Head of caudate nucleus (tissue), 42 donors: ENCODE results near the gene GABRB3.

Experiments
- DNase-seq, 42 donors: peaks; one replicate each; pipeline versions ENCODE4 v3.0.0 to v3.0.0-alpha.2; 2020 to 2021; ENCODE audit warnings: mixed read lengths in 7 of 42
- intact Hi-C: fragments of 100-400 bp; cut with DNase I; formaldehyde crosslinking; loops from one replicate; pipeline ENCODE4 v1.15.0; 2022

GABRB3 gene

GRCh38 chr15:26689462-26689861 is 83.4 kb downstream of the GABRB3 start:
- intact Hi-C loops, result no loop called here
- DNase-seq, result no peak

GRCh38 chr15:26686547-26687187 is 86.2 kb downstream of the GABRB3 start:
- intact Hi-C loops, result no loop called here
- peak in 2 of 42 donors; percentile 6 to 40 for DNase-seq

- intact Hi-C loops, result no loop called here
- no peak for DNase-seq
These were observed 90.2 kb downstream of the GABRB3 start for GRCh38 chr15:26682598-26683164.

- DNase-seq, result no peak
- intact Hi-C loops, result no loop called here
These were observed 92.9 kb downstream of the GABRB3 start for GRCh38 chr15:26679927-26680326.

GRCh38 chr15:26676115-26676514 is 96.8 kb downstream of the GABRB3 start:
- intact Hi-C loops, result no loop called here
- no peak for DNase-seq

GRCh38 chr15:26674467-26674866 is 98.4 kb downstream of the GABRB3 start:
- no peak for DNase-seq
- intact Hi-C loops, result no loop called here

GRCh38 chr15:26673445-26673844 is 99.4 kb downstream of the GABRB3 start:
- intact Hi-C loops, result no loop called here

GRCh38 chr15:26670116-26670515 is 102.8 kb downstream of the GABRB3 start:
- intact Hi-C loops, result no loop called here
- DNase-seq, result no peak

More at GRCh38 chr15:26673445-26673844, 99.4 kb downstream of the GABRB3 start:
- no peak for DNase-seq

- intact Hi-C loops, result no loop called here
- DNase-seq, result peak in 15 of 42 donors; percentile 9 to 72 (median 39)
These were observed 105.5 kb downstream of the GABRB3 start for GRCh38 chr15:26667222-26667988.

GRCh38 chr15:26665957-26666791 is 106.7 kb downstream of the GABRB3 start:
- no peak for DNase-seq
- intact Hi-C loops, result no loop called here

GRCh38 chr15:26662283-26662682 is 110.6 kb downstream of the GABRB3 start:
- no peak for DNase-seq
- intact Hi-C loops, result no loop called here

- no peak for DNase-seq
- intact Hi-C loops, result no loop called here
These were observed 111.1 kb downstream of the GABRB3 start for GRCh38 chr15:26661748-26662147.

GRCh38 chr15:26661107-26661506 is 111.8 kb downstream of the GABRB3 start:
- intact Hi-C loops, result no loop called here

GRCh38 chr15:26660241-26660640 is 112.6 kb downstream of the GABRB3 start:
- no peak for DNase-seq

More at GRCh38 chr15:26661107-26661506, 111.8 kb downstream of the GABRB3 start:
- DNase-seq, result no peak

GRCh38 chr15:26658290-26658689 is 114.6 kb downstream of the GABRB3 start:
- DNase-seq, result no peak
- intact Hi-C loops, result no loop called here

More at GRCh38 chr15:26660241-26660640, 112.6 kb downstream of the GABRB3 start:
- intact Hi-C loops, result no loop called here

GRCh38 chr15:26656080-26656479 is 116.8 kb downstream of the GABRB3 start:
- intact Hi-C loops, result no loop called here
- no peak for DNase-seq

- no peak for DNase-seq
- intact Hi-C loops, result no loop called here
These were observed 121.0 kb downstream of the GABRB3 start for GRCh38 chr15:26651909-26652308.

- intact Hi-C loops, result no loop called here
- DNase-seq, result peak in 39 of 42 donors; percentile 12 to 85 (median 55)
These were observed 124.2 kb downstream of the GABRB3 start for GRCh38 chr15:26648676-26649075.

GRCh38 chr15:26644948-26645347 is 127.9 kb downstream of the GABRB3 start:
- DNase-seq, result no peak

More at GRCh38 chr15:26644948-26645347, 127.9 kb downstream of the GABRB3 start:
- intact Hi-C loops, result no loop called here
